ENCODE data around the gene LRRC8A. TPM values are rescaled to one million over a fixed set of nuclear protein-coding genes. Genes with fewer than 3 reads are reported as not detected.

Gene LRRC8A
- total RNA-seq, 1 donor from 2014 or later = 24.2 TPM

GRCh38 chr9:128898382-128898781 is 16.4 kb downstream of the LRRC8A start:
- no peak for DNase-seq (ENCODE audit: low spot score)
- intact Hi-C loops (cut with DNase I) = no loop called here

GRCh38 chr9:128898845-128899565 is 17.1 kb downstream of the LRRC8A start:
- DNase-seq (ENCODE audit: low spot score) = no peak
- intact Hi-C loops (cut with DNase I) = no loop called here

- intact Hi-C loops (cut with DNase I) = no loop called here
- no peak for DNase-seq (ENCODE audit: low spot score)
Measured at GRCh38 chr9:128899566-128900322, 17.8 kb downstream of the LRRC8A start.

- DNase-seq (ENCODE audit: low spot score) = no peak
- intact Hi-C loops (cut with DNase I) = no loop called here
Measured at GRCh38 chr9:128901379-128901778, 19.4 kb downstream of the LRRC8A start.

- intact Hi-C loops (cut with DNase I) = no loop called here
Measured at GRCh38 chr9:128901822-128902221, 19.9 kb downstream of the LRRC8A start.

GRCh38 chr9:128902351-128903078 is 20.6 kb downstream of the LRRC8A start:
- no peak for DNase-seq (ENCODE audit: low spot score)
- intact Hi-C loops (cut with DNase I) = no loop called here

More at GRCh38 chr9:128901822-128902221, 19.9 kb downstream of the LRRC8A start:
- DNase-seq (ENCODE audit: low spot score) = no peak

- no peak for DNase-seq (ENCODE audit: low spot score)
- intact Hi-C loops (cut with DNase I) = no loop called here
Measured at GRCh38 chr9:128903079-128903461, 21.1 kb downstream of the LRRC8A start.

GRCh38 chr9:128903871-128904620 is 22.1 kb downstream of the LRRC8A start:
- no peak for DNase-seq (ENCODE audit: low spot score)
- intact Hi-C loops (cut with DNase I) = no loop called here

- intact Hi-C loops (cut with DNase I) = no loop called here
- no peak for DNase-seq (ENCODE audit: low spot score)
Measured at GRCh38 chr9:128905964-128906363, 24.0 kb downstream of the LRRC8A start.

- no peak for DNase-seq (ENCODE audit: low spot score)
- intact Hi-C loops (cut with DNase I) = no loop called here
Measured at GRCh38 chr9:128906741-128907140, 24.8 kb downstream of the LRRC8A start.

GRCh38 chr9:128908372-128908771 is 26.4 kb downstream of the LRRC8A start:
- DNase-seq (ENCODE audit: low spot score) = no peak
- intact Hi-C loops (cut with DNase I) = no loop called here

GRCh38 chr9:128909859-128910258 is 27.9 kb downstream of the LRRC8A start:
- intact Hi-C loops (cut with DNase I) = no loop called here
- DNase-seq (ENCODE audit: low spot score) = no peak

GRCh38 chr9:128910906-128911305 is 29.0 kb downstream of the LRRC8A start:
- no peak for DNase-seq (ENCODE audit: low spot score)
- intact Hi-C loops (cut with DNase I) = no loop called here

GRCh38 chr9:128911529-128912035 is 29.6 kb downstream of the LRRC8A start:
- peak; percentile 89 for DNase-seq (ENCODE audit: low spot score)
- intact Hi-C loops (cut with DNase I) = no loop called here

- intact Hi-C loops (cut with DNase I) = no loop called here
- DNase-seq (ENCODE audit: low spot score) = no peak
Measured at GRCh38 chr9:128912270-128912853, 30.4 kb downstream of the LRRC8A start.

GRCh38 chr9:128913048-128913900 is 31.3 kb downstream of the LRRC8A start:
- intact Hi-C loops (cut with DNase I) = no loop called here

GRCh38 chr9:128913995-128914772 is 32.3 kb downstream of the LRRC8A start:
- intact Hi-C loops (cut with DNase I) = no loop called here
- DNase-seq (ENCODE audit: low spot score) = no peak

More at GRCh38 chr9:128913048-128913900, 31.3 kb downstream of the LRRC8A start:
- no peak for DNase-seq (ENCODE audit: low spot score)

Measured in cardiac septum (tissue), 1 donor.